T follicular helper cell (primary cell): Measurements from ENCODE around the gene DPP10.

Experiments
- DNase-seq: peaks from one replicate; pipeline ENCODE4 v3.0.0-alpha.2; 2020; ENCODE audit warnings: low read depth

DPP10 gene

DNA sequence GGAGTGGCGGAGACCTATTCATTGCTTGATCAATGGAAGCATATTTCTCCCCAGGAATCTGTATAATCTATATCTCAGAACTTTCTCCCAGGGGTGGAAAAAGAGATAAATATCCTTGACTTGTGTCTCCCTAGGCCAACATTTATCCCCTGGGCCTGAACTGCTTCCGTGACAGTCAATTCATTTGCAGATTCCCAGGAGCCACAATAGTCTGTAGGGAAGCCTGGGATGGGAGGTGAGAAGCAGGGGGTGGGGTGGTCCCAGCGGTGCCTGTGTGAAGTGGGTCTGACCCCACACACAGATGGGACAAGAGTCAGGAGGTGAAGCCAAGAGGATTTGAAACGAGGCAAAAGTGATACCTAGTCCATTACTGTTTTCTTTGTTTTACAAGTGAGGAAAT lies 166.8 kb downstream of the DPP10 start:
- no peak for DNase-seq

DNA sequence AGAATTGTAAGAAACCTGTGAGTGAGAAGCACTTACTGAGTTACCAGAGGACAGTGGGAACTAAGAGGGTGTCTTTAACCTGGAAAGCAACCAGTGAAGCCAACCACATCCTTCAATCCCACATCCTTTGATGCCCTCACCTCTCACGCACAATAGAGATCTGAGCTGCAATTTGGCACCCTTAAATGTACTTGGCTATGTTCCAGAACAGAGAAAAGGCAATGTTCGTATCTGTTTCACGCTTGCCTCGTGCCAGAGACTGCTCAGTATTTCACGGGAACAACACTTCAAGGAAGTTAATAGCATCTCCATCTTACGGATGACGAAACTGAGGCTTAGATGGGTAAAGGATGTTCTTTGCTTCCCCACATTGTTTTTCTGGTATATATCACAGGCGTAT lies 167.4 kb downstream of the DPP10 start:
- DNase-seq: no peak

GRCh38 chr2:114610677-114611076 lies 168.2 kb downstream of the DPP10 start:
- no peak for DNase-seq

- no peak for DNase-seq
Observed at GRCh38 chr2:114614592-114614991, 172.2 kb downstream of the DPP10 start.

DNA sequence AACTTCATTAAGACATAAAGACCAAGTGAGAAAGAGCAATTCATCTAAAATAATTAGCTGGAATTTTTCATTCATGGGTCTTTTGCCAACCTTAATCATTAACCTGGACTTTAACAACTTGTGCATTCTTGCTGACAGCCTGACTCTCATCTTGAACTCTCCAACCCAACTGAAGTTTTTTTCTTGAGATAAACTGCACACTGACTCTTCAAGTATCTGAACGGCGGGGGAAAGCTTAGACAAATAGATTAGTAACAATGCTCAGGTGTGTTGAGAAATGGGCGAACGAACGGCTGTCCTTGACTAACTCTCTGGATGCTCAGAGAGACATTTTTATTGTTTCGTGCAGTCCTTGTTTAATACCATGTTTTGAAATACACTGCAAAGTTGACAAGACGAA lies 186.0 kb downstream of the DPP10 start:
- no peak for DNase-seq

- no peak for DNase-seq
Observed at GRCh38 chr2:114631146-114631545, 188.7 kb downstream of the DPP10 start.

DNA sequence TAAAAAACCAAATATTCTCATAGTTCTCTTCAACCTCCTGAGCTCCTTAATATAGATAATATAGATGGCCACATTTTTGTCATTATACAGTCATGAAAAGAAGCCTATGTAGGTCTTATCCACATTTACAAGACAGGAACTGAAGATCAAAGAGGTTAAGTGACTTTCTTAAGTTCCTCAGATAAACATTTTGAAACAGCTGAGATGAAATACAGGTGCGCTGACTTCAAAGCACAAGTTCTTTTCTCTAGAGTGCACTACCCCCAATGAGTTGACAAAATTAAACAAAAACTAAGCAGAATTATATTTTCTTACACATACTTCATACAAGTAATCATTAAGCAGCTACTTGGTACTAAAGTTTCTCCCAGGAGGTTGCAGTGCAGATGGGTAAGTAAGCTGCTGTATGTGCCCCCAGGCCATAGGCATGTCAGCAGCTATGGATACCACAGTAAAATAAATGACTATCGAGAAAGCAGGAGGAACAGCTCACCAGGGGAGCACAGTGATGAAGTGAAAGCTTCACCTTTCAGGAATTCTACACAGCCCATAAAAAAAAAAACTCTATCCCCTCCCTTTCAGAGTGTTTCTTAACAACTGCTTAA lies 199.8 kb downstream of the DPP10 start:
- no peak for DNase-seq

GRCh38 chr2:114642988-114643553 lies 200.6 kb downstream of the DPP10 start:
- no peak for DNase-seq

GRCh38 chr2:114651933-114652332 lies 209.5 kb downstream of the DPP10 start:
- no peak for DNase-seq

DNA sequence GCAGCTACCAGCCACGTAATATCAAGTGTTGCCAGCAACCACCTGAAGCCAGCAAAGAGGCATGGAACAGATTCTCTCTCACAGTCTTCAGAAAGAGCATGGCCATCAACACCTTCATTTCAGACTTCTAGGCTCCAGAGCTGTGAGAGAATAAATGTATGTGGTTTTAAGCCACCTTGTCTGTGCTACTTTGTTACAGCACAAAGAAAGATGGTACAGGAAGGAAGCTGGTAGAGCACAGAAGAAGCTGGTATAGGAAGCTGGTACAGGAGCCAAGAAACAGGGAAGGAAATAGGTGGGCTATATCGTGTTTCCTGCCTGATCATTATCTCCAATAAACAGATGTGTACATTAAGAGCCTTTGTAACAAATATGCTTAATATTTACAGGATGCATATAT lies 217.4 kb downstream of the DPP10 start:
- no peak for DNase-seq

DNA sequence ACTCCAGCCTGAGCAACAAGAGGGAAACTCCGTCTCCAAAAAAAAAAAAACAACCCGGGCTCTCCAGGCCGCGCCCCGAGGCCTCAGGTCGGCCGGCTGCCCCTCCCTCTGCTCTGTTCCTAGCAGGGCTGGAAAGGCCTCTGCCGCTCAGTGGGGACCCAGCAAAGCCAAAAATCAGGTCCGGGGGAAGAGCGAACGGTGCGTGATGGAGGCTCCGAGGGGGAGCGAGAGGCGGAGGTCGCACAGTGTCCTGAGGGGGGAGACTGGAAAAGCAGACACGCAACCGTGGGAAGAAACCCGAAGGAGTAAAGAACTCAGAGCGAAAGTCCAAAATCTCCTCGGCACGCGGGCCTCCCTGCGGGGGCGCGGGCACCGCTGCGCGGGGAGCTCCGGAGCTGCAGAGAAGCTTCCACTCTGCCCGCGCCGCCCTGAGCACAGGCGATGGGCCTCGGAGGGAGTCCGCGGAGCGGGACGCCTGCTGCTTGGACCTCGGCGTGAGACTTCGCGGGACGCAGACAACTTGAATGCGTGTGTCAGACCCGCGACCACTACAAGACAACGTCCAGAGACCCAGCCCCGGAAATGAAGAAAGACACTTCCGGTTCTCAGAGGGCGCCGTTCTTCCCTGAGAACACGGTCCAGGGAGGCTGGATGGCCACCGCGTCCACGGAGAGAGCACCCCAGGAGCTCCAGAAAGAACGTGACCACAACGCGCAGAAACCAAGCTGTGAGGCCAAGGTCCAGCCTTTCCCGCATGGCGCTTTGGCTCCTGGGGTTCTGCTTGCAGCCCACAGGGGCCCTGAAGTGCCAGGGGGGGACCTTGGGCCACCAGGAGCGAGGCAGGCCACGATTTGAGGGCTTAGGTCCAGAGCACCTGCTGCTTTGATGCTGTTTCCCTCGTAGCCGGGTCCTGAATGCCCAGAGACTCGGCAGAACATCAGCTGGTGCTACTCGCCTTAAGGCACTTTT lies 219.8 kb downstream of the DPP10 start:
- DNase-seq: no peak

DNA sequence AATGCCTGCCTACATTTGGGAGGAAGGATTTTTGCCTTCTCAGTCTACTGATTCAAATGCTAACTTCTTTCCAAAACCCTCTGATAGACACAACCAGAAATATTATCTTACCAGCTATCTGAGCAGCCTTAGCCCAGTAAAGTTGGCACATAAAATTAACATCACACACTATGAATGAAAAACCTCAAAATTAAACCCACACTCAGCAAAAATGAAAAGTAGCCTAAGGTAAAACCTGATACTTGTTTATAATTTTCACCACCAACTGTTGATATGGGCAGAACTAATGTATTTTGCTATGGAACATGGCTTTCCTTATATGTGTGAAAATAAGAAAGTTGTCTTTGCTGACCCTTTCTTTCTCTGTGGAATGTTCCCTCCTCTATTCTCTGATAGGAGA lies 226.0 kb downstream of the DPP10 start:
- no peak for DNase-seq

GRCh38 chr2:114683251-114683650 lies 240.8 kb downstream of the DPP10 start:
- DNase-seq: no peak

DNA sequence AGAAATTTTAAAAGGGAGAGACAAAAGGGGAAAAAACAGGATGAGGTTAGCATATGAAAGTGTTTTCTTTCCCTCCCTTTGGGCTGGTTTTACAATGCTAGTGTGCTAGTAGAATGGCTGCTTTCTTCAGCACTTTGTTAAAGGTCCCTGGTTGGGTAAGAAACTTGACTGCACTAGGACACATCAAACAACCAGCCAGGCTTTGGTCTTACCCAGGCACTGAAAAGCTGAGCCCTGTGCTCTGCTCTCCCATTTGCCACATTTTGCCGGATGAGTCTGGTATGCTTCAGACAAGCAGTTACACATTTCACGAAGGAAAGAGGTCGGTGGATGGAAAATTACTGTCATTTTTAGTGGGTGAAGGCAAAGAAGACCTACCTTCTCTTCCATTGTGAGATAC lies 242.0 kb downstream of the DPP10 start:
- DNase-seq: no peak

- DNase-seq: no peak
Observed at GRCh38 chr2:114685102-114685501, 242.7 kb downstream of the DPP10 start.

DNA sequence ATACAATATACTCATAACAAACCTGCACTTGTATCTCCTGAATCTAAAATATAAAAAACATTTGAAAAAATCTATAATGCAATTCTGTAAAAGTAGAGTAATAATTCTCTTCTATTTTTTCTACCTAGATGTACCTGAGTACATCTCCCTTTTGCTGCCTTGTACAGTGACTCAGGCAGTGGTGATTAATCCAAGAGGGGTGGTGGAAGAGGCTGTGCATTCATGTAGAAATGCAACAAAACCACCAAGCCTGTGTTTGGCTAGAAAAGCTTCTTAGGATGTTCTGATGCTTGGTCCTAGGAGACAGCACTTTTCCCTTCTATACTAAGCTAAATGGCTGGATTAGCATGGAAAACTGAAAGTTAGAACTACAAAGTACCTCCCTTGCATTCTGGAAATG lies 245.8 kb downstream of the DPP10 start:
- no peak for DNase-seq

DNA sequence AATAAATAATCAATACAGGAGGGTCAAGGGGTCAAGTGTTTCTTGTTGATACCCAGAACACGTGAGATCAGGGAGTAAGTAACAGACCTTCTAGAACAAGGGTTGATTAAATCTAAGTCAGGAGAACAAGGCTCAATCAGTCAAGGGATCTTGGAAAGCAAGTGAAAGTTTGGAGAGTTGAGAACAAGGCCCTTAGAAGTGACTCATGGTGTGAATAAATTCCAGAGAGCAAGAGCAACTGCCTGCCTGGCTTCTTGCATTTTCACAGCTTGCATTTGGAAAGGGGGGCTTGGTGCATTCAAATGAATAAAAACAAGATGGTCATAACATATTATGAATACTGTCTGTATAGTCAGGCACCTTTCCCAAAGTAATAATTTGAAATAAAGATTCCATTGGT lies 256.1 kb downstream of the DPP10 start:
- DNase-seq: no peak

- DNase-seq: no peak
Observed at GRCh38 chr2:114699423-114699944, 257.0 kb downstream of the DPP10 start.

GRCh38 chr2:114700440-114700839 lies 258.0 kb downstream of the DPP10 start:
- no peak for DNase-seq

DNA sequence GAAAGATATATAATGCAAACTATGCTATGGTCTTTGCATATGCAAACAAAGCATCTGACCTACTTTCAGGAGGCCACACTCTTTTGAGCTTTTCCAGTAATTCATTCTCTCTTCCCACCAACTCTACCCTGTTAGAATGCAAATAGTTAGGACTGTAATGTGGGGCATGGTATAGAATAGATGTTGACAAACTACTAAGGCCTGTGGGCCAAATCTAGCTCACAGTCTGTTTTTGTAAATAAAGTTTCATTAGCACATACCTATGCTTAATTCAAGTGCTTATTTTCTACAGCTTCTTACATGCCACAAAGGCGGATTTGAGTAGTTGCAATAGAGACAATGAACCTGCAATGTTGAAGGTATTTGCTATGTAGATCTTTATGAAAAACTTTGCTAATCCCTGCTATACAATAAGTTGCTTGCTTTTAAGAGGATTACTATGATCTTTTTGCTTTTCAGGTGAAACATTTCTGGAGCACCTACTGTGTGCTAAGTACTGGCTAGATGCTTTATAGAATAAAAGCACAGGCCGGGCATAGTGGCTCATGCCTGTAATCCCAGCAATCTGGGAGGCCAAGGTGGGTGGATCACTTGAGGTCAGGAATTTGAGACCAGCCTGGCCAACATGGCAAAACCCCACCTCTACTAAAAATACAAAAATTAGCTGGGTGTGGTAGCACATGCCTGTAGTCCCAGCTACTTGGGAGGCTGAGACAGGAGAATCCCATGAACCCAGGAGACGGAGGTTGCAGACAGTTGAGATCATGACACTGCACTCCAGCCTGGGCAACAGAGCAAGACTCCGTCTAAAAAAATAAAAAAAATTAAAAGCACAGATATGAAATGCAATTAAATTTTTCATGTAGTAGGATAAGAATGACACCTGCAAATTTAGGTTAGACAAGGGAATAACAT lies 267.8 kb downstream of the DPP10 start:
- no peak for DNase-seq

GRCh38 chr2:114714313-114714712 lies 271.9 kb downstream of the DPP10 start:
- no peak for DNase-seq

GRCh38 chr2:114717049-114717448 lies 274.6 kb downstream of the DPP10 start:
- DNase-seq: no peak
